SU-DHL-6 (cell line): ENCODE results near the gene RALGPS1.

ENCODE experiments used
- CTCF ChIP-seq: fragments of 200-600 bp; sonication (generic); IDR thresholded peaks from one replicate; pipeline ENCODE4 v1.5.1; 2017; ENCODE audit warnings: antibody characterized with exemption, mild to moderate bottlenecking, low read length, moderate library complexity; ENCODE audit not compliant: insufficient read depth, poor library complexity, severe bottlenecking
- EZH2phosphoT487 ChIP-seq: fragments of 200-600 bp; sonication (generic), shearing (Covaris generic); conservative IDR thresholded peaks from 2 replicates; pipeline ENCODE4 v1.6.1; 2018; ENCODE audit warnings: mild to moderate bottlenecking, antibody characterized with exemption, low read length, moderate library complexity, mixed read lengths

DNA sequence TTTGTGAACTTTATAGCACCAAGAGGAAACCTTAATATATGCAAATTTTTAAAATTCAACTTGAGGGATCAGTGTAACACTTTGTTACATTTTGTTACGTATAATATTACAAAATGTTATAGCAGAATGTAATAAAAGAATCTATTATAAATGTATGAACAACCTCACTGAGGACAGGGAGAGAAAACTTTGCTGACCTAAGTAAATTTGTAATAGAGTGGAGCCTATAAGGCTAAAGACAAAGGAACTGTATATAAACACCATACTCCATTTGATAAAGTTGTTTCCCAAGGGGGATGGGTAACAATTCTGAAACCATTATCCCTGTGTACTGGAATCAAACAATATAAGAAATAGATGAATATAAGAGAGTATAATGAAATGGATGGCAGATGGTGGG lies 130.6 kb downstream of the RALGPS1 start:
- TF ChIP-seq CTCF (no peak), EZH2phosphoT487 (no peak)
